CD1c-positive myeloid dendritic cell (primary cell): ENCODE results near the gene P3H4.
"Not testable (repeated sequence)": the region's sequence is repeated elsewhere in the genome, so short reads cannot be mapped to it uniquely, and the experiment has no call there.

Experiments
- DNase-seq: peaks from one replicate; pipeline ENCODE4 v3.0.0-alpha.2; 2016; ENCODE audit errors: extremely low spot score

The P3H4 gene

GRCh38 chr17:41811549-41812380 is at the start of gene P3H4:
Gene P3H4, minus strand, starts transcription at chr17:41811949. Its CDS starts 34 bp downstream, at chr17:41811915.
- peak; percentile 80 for DNase-seq

GRCh38 chr17:41860254-41860931 is 48.6 kb upstream of the P3H4 start:
- no peak for DNase-seq

- DNase-seq = not testable (repeated sequence)
These were observed 39.6 kb upstream of the P3H4 start for GRCh38 chr17:41851382-41851781.

GRCh38 chr17:41849251-41849990 is 37.7 kb upstream of the P3H4 start:
- no peak for DNase-seq

GRCh38 chr17:41848788-41849187 is 37.0 kb upstream of the P3H4 start:
- no peak for DNase-seq

- DNase-seq = no peak
These were observed 33.2 kb upstream of the P3H4 start for GRCh38 chr17:41844971-41845370.

GRCh38 chr17:41840781-41841180 is 29.0 kb upstream of the P3H4 start:
- DNase-seq = not testable (repeated sequence)

- not testable (repeated sequence) for DNase-seq
These were observed 27.7 kb upstream of the P3H4 start for GRCh38 chr17:41839448-41839847.

- no peak for DNase-seq
These were observed 26.2 kb upstream of the P3H4 start, which contains the start of gene KLHL10 for GRCh38 chr17:41837761-41838538. Gene KLHL10, plus strand, starts transcription at chr17:41837825. Its CDS starts 108 bp downstream, at chr17:41837933.

- no peak for DNase-seq
These were observed 24.9 kb upstream of the P3H4 start for GRCh38 chr17:41836550-41837196.

- DNase-seq = peak; percentile 12
These were observed 24.2 kb upstream of the P3H4 start, which contains the start of gene NT5C3B for GRCh38 chr17:41835800-41836549. Gene NT5C3B, minus strand, starts transcription at chr17:41836232. Its CDS starts 39 bp downstream, at chr17:41836193.

GRCh38 chr17:41835214-41835799 is 23.6 kb upstream of the P3H4 start:
- DNase-seq = peak; percentile 36

- not testable (repeated sequence) for DNase-seq
These were observed 18.2 kb upstream of the P3H4 start for GRCh38 chr17:41829961-41830360.

GRCh38 chr17:41825175-41825845 is 13.6 kb upstream of the P3H4 start:
- DNase-seq = no peak

- no peak for DNase-seq
These were observed 12.3 kb upstream of the P3H4 start for GRCh38 chr17:41824086-41824485.

GRCh38 chr17:41823580-41823979 is 11.8 kb upstream of the P3H4 start:
- no peak for DNase-seq

GRCh38 chr17:41823141-41823524 is 11.4 kb upstream of the P3H4 start:
- no peak for DNase-seq

GRCh38 chr17:41822216-41823140 is 10.7 kb upstream of the P3H4 start:
- DNase-seq = no peak
